Measurements from ENCODE around the gene PPP1R15A. TPM values are rescaled to one million over a fixed set of nuclear protein-coding genes. Genes with fewer than 3 reads are reported as not detected.

The PPP1R15A gene
- total and polyA plus RNA-seq, 2 donors (not counting 3 experiments of a cell fraction or from before 2014, with no cell fraction given) = 42.3 to 67.4 TPM

DNA sequence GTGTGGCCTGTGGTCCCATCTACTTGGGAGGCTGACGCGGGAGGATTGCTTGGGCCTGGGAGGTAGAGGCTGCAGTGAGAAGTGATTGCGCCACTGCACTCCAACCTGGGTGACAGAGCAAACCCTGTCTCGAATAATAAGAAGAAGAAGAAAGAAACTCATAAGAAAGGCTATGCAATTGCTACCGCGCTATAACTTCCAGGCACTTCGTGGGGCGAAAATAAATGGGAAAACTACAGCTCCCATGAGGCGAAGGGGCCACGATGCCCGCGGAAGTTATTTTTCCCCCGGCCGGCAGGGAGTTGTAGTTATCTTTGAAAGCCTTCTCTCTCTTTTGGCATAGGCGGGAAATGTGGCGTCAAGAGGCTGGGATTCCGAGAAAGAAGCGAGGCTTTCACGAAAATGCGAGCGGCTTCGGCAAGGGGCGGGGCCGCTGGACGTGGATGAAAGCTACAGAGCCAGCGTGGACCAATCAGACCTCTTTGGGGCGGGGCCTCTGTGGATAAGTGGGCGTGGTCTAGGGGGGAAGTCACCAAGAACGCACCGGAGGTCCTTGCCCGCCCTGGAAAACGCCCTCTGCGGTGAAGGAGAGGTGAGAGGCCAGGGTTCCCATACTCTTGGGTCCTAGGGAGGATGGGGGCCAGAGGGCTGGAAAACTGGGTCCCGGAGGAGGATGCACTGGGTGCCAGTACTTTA, 27.7 kb downstream of the PPP1R15A start, which contains the start of gene NUCB1:
Gene NUCB1 (plus strand): TSS at position 532 of the 696 bp plus-strand sequence. CDS start 485 bp downstream, outside the sequence.
- Histone ChIP-seq H3K4me3 (replicated peaks in 1 of 3; ENCODE audit: insufficient read depth in 1 of 3, low read depth in 1 of 3, low read length in 3 of 3) (peak within 1 kb of the TSS; percentile 62 to 84 (median 67)), H3K79me2 (ENCODE audit: control insufficient read depth, insufficient read depth, low read length) (peaks cover 12% of the 10 kb centered on the region), H3K9ac (replicated peaks; ENCODE audit: extremely low read depth, insufficient read depth, low read length) (peak within 1 kb of the TSS; percentile 69), H3K27ac (ENCODE audit: insufficient read depth, low read depth, low read length) (peak within 1 kb of the TSS; percentile 49), H3K4me2 (ENCODE audit: insufficient read depth, low read length) (peak within 1 kb of the TSS; percentile 79), H3K9me1 (replicated peaks; ENCODE audit: control insufficient read depth, extremely low read depth, insufficient read depth, low read length) (no peaks in the 10 kb centered on the region), H2AFZ (ENCODE audit: low read depth, low read length) (peak within 1 kb of the TSS; percentile 84), H3K36me3 (ENCODE audit: control insufficient read depth in 2 of 2, extremely low read depth in 1 of 2, insufficient read depth in 2 of 2, low read length in 2 of 2) (peaks cover 0 to 5% of the 10 kb centered on the region in 2 experiments), H3K27me3 (ENCODE audit: control insufficient read depth in 2 of 2, insufficient read depth in 2 of 2, low read length in 2 of 2) (peaks cover 2 to 7% of the 10 kb centered on the region in 2 experiments), H3K4me1 (ENCODE audit: control insufficient read depth, extremely low read depth, insufficient read depth, low read length) (peaks cover 12% of the 10 kb centered on the region), H3K9me3 (replicated peaks; ENCODE audit: control insufficient read depth, insufficient read depth, low read length) (no peaks in the 10 kb centered on the region), H4K20me1 (replicated peaks; ENCODE audit: control insufficient read depth, extremely low read depth, insufficient read depth, low read length) (no peaks in the 10 kb centered on the region)
- CTCF ChIA-PET = interaction anchor here (0.5 to 2.6 kb wide), 13 partner anchors 13 to 104 kb away, joined by 3 to 27 read pairs (median 5); partner anchors contain the start of genes DHDH and PPP1R15A
- intact Hi-C loops (cut with micrococcal nuclease) (loop anchor here (2.0 kb wide), 3 partner anchors 27 to 65 kb away; partner anchors contain the start of genes BAX, FTL and PPP1R15A), dilution Hi-C loops (cut with MboI; ENCODE audit: extremely low pct_ligation_motif_present, low sequenced_read_pairs) (no loop called here)
- peak; percentile 24 for TF ChIP-seq POLR2AphosphoS5 (IDR thresholded peaks at IDR 0.05; ENCODE audit: insufficient read depth, low read depth, low read length)
- TF ChIP-seq, protein P1, sequence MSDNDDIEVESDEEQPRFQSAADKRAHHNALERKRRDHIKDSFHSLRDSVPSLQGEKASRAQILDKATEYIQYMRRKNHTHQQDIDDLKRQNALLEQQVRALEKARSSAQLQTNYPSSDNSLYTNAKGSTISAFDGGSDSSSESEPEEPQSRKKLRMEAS (IDR thresholded peaks at IDR 0.05; ENCODE audit: insufficient read depth, insufficient read length) = no peak
- TF ChIP-seq, protein P2, sequence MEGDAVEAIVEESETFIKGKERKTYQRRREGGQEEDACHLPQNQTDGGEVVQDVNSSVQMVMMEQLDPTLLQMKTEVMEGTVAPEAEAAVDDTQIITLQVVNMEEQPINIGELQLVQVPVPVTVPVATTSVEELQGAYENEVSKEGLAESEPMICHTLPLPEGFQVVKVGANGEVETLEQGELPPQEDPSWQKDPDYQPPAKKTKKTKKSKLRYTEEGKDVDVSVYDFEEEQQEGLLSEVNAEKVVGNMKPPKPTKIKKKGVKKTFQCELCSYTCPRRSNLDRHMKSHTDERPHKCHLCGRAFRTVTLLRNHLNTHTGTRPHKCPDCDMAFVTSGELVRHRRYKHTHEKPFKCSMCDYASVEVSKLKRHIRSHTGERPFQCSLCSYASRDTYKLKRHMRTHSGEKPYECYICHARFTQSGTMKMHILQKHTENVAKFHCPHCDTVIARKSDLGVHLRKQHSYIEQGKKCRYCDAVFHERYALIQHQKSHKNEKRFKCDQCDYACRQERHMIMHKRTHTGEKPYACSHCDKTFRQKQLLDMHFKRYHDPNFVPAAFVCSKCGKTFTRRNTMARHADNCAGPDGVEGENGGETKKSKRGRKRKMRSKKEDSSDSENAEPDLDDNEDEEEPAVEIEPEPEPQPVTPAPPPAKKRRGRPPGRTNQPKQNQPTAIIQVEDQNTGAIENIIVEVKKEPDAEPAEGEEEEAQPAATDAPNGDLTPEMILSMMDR (IDR thresholded peaks at IDR 0.05; ENCODE audit: extremely low read depth in 1 of 2, insufficient read depth in 1 of 2, low read depth in 1 of 2, low read length in 2 of 2) = peak in 1 of 2 donors; percentile 33
- no peak for TF ChIP-seq JUN (IDR thresholded peaks at IDR 0.05; ENCODE audit: borderline replicate concordance, insufficient read depth, insufficient read length, low read depth)
- peak; percentile 30 for TF ChIP-seq POLR2A (IDR thresholded peaks at IDR 0.05; ENCODE audit: low read depth, low read length)
- TF ChIP-seq FOS (IDR thresholded peaks at IDR 0.05; ENCODE audit: borderline replicate concordance, insufficient read depth, low read length) = no peak
- no peak for TF ChIP-seq EZH2 (IDR thresholded peaks at IDR 0.05; ENCODE audit: borderline replicate concordance, low read depth, low read length, severe bottlenecking)
- FAIRE-seq = peak; percentile 100
- BruUV-seq (replicated peaks) = TSS peak; percentile 59
- peak; percentile 99 for DNase-seq (ENCODE audit: low read depth, low spot score)
- POLR2A ChIA-PET = interaction anchor here (0.5 to 2.0 kb wide), 7 partner anchors 15 to 232 kb away, joined by 3 to 13 read pairs (median 5); partner anchors contain the start of genes BAX and PPP1R15A

All from endothelial cell of umbilical vein (primary cell).